ENCODE measurements around the gene FRMD8. TPM values are rescaled to one million over a fixed set of nuclear protein-coding genes. Genes with fewer than 3 reads are reported as not detected.
A peak's percentile ranks its signal among the peaks of the same experiment; 100 is the strongest.

FRMD8 gene
- total and polyA plus RNA-seq, 2 of the 8 experiments (the other 6 are each of a cell fraction or from before 2014, with no cell fraction given): 15.0 to 19.2 TPM

GRCh38 chr11:65419460-65419771, 33.0 kb downstream of the FRMD8 start:
- Histone ChIP-seq H2AK5ac (ENCODE audit: low read depth, low read length) (peak overlapping the region; percentile 91; the same call in 1 of the 2 replicates), H2BK12ac (ENCODE audit: low read depth, low read length) (peak overlapping the region; percentile 97; the same call in 1 of the 2 replicates), H3K23ac (ENCODE audit: insufficient read length) (no peak overlapping the region), H3K4ac (replicated peaks; ENCODE audit: insufficient read length, low read depth, low read length) (peak overlapping the region; percentile 46), H3K79me1 (ENCODE audit: low read depth, low read length) (peaks cover 2% of the 10 kb centered on the region; the same call in 1 of the 2 replicates), H3K27ac (ENCODE audit: low read depth, low read length) (peak overlapping the region; percentile 87), H4K8ac (ENCODE audit: extremely low read depth, insufficient read depth, low read length) (peak overlapping the region; percentile 93; the same call in 1 of the 2 replicates), H2BK20ac (ENCODE audit: low read length) (peak overlapping the region; percentile 61; the same call in 1 of the 2 replicates), H3K23me2 (ENCODE audit: low read depth, low read length) (peaks cover 15% of the 10 kb centered on the region; the same call in 1 of the 2 replicates), H3K18ac (ENCODE audit: extremely low read depth, low read length) (peak overlapping the region; percentile 97), H3K27me3 (replicated peaks in 1 of 4; ENCODE audit: control insufficient read depth in 3 of 4, extremely low read depth in 1 of 4, insufficient read depth in 3 of 4, low read length in 3 of 4) (no peaks in the 10 kb centered on the region; a peak in 1 of 7 replicates), H3K4me1 (replicated peaks in 1 of 4; ENCODE audit: control insufficient read depth in 3 of 4, insufficient read depth in 4 of 4, low read length in 3 of 4) (peaks cover 27 to 71% (median 47%) of the 10 kb centered on the region in 4 experiments), H2BK5ac (ENCODE audit: low read depth, low read length) (peak overlapping the region; percentile 99), H3K4me2 (ENCODE audit: insufficient read depth in 1 of 2, low read depth in 2 of 2, low read length in 2 of 2) (peak overlapping the region; percentile 60 to 61), H3K36me3 (ENCODE audit: control insufficient read depth in 2 of 4, insufficient read depth in 4 of 4, low read length in 3 of 4) (no peaks in the 10 kb centered on the region), H2AFZ (ENCODE audit: low read length) (no peak overlapping the region), H3K14ac (ENCODE audit: insufficient read length) (no peak overlapping the region), H4K5ac (ENCODE audit: insufficient read length, low read depth, low read length) (peak overlapping the region; percentile 75), H3K9ac (replicated peaks in 1 of 4; ENCODE audit: extremely low read depth in 1 of 4, low read depth in 3 of 4, low read length in 3 of 4) (peak overlapping the region in 3 of 4 experiments; percentile 10 to 69 (median 69); a peak in 4 of 7 replicates), H3K4me3 (ENCODE audit: extremely low read depth in 1 of 4, insufficient read depth in 2 of 4, low read depth in 3 of 4, low read length in 4 of 4) (peak overlapping the region in 1 of 4 experiments; percentile 37; a peak in 2 of 8 replicates), H2BK15ac (ENCODE audit: low read length) (0 out of 2 replicates have a peak overlapping the region, but pooled peaks have one; percentile 95), H3K79me2 (ENCODE audit: control insufficient read depth in 1 of 2, insufficient read depth in 2 of 2, low read length in 2 of 2) (peaks cover 3 to 13% of the 10 kb centered on the region in 2 experiments), H3K9me3 (ENCODE audit: insufficient read depth in 2 of 2, low read depth in 1 of 2, low read length in 1 of 2) (no peaks in the 10 kb centered on the region), H4K91ac (replicated peaks; ENCODE audit: insufficient read length, low read length) (peak overlapping the region; percentile 98), H2BK120ac (replicated peaks; ENCODE audit: low read depth, low read length) (peak overlapping the region; percentile 58), H4K20me1 (replicated peaks in 1 of 2; ENCODE audit: control insufficient read depth in 1 of 2, insufficient read depth in 2 of 2, low read length in 2 of 2) (peaks cover 1 to 3% of the 10 kb centered on the region in 2 experiments), H3K56ac (replicated peaks; ENCODE audit: insufficient read length, low read depth, low read length) (peak overlapping the region; percentile 62)
- no peak for FAIRE-seq
- no peak for DNase-seq (ENCODE audit: low read depth in 1 of 2, low spot score in 2 of 2)
- CTCF ChIA-PET (ENCODE audit: partially characterized antibody): interaction anchor here (0.8 to 22.8 kb wide), 12 partner anchors 11 to 89 kb away, joined by 3 to 430 read pairs (median 4); partner anchors contain the start of gene MALAT1
- WGBS, 2 experiments (ENCODE audit: extremely low coverage in 1 of 2, insufficient coverage in 1 of 2, insufficient read length in 1 of 2, insufficient replicate concordance in 2 of 2, low coverage in 1 of 2, low lambda C conversion rate in 2 of 2, missing lambda C conversion rate in 1 of 2): 85% methylated on average over 7 of the region's 7 CpGs; no CpG with 5 or more reads in 1 of the 2 experiments
- POLR2A ChIA-PET (ENCODE audit: partially characterized antibody): interaction anchor here (0.7 to 20.8 kb wide), 20 partner anchors 8 to 120 kb away, joined by 3 to 826 read pairs (median 7); partner anchors contain the start of genes MALAT1 and SCYL1
- TF ChIP-seq CTCF (IDR thresholded peaks at IDR 0.05; ENCODE audit: control extremely low read depth in 1 of 3, insufficient read depth in 1 of 3, low read depth in 1 of 3, low read length in 3 of 3) (no peak), USF2 (IDR thresholded peaks at IDR 0.05; ENCODE audit: low read length) (no peak), CEBPB (IDR thresholded peaks at IDR 0.05; ENCODE audit: low read depth, low read length) (no peak), EGR1 (IDR thresholded peaks at IDR 0.05; ENCODE audit: borderline replicate concordance, low read depth, low read length) (no peak), SP4 (IDR thresholded peaks at IDR 0.05; ENCODE audit: low read length) (no peak), TAF1 (IDR thresholded peaks at IDR 0.05; ENCODE audit: low read depth, low read length) (no peak), BACH1 (IDR thresholded peaks at IDR 0.05; ENCODE audit: low read length) (no peak), RFX5 (IDR thresholded peaks at IDR 0.05; ENCODE audit: borderline replicate concordance, low read depth, low read length) (no peak), POU5F1 (IDR thresholded peaks at IDR 0.05; ENCODE audit: low read depth, low read length) (no peak), CBX8 (IDR thresholded peaks at IDR 0.05; ENCODE audit: borderline replicate concordance, low read depth, low read length) (no peak), POLR2A (IDR thresholded peaks at IDR 0.05; ENCODE audit: control extremely low read depth in 1 of 2, low read depth in 2 of 2, low read length in 2 of 2) (no peak)

All from H1 (cell line).